H9 (cell line): ENCODE data around the gene C10orf143. TPM values are rescaled to one million over a fixed set of nuclear protein-coding genes. Genes with fewer than 3 reads are reported as not detected.

Source experiments
- DNase-seq: peaks from one replicate; pipeline ENCODE4 v3.0.0-alpha.2; 2017
- H2AFZ ChIP-seq: one replicate; pipeline ENCODE4 v1.6.1; 2013; ENCODE audit warnings: mild to moderate bottlenecking, low read length, control low read depth, moderate library complexity
- H2AK5ac ChIP-seq: 2 replicates; pipeline ENCODE4 v1.6.1; 2013; ENCODE audit warnings: low read length, control low read depth, mixed read lengths; ENCODE audit not compliant: insufficient read length
- H2BK120ac ChIP-seq: one replicate; pipeline ENCODE4 v1.6.1; 2013; ENCODE audit warnings: low read depth, mild to moderate bottlenecking, low read length, control low read depth, inconsistent platforms; ENCODE audit not compliant: poor library complexity, severe bottlenecking
- H2BK12ac ChIP-seq: 2 replicates; pipeline ENCODE4 v1.6.1; 2013; ENCODE audit warnings: low read length, control low read depth, mixed read lengths, low read depth; ENCODE audit not compliant: insufficient read length
- H2BK15ac ChIP-seq: 2 replicates; pipeline ENCODE4 v1.6.1; 2013; ENCODE audit warnings: low read depth, low read length, control low read depth
- H2BK20ac ChIP-seq: one replicate; pipeline ENCODE4 v1.6.1; 2013; ENCODE audit warnings: low read depth, mild to moderate bottlenecking, low read length, control low read depth, inconsistent platforms; ENCODE audit not compliant: poor library complexity, severe bottlenecking
- H2BK5ac ChIP-seq: 2 replicates; pipeline ENCODE4 v1.6.1; 2013; ENCODE audit warnings: low read length, control low read depth, mixed read lengths; ENCODE audit not compliant: insufficient read length
- H3K14ac ChIP-seq: 2 replicates; pipeline ENCODE4 v1.6.1; 2013; ENCODE audit warnings: low read length, control low read depth; ENCODE audit not compliant: insufficient read depth
- H3K18ac ChIP-seq: 2 replicates; pipeline ENCODE4 v1.6.1; 2013; ENCODE audit warnings: low read depth, mild to moderate bottlenecking, mixed read lengths, low read length, control low read depth; ENCODE audit not compliant: insufficient read length
- H3K23ac ChIP-seq: 2 replicates; pipeline ENCODE4 v1.6.1; 2013; ENCODE audit warnings: low read length, control low read depth, mixed read lengths, low read depth; ENCODE audit not compliant: insufficient read length
- H3K23me2 ChIP-seq: 2 replicates; pipeline ENCODE4 v1.6.1; 2013; ENCODE audit warnings: low read depth, mild to moderate bottlenecking, mixed read lengths, low read length, control low read depth; ENCODE audit not compliant: insufficient read length, poor library complexity, severe bottlenecking
- H3K27ac ChIP-seq: 2 replicates; pipeline ENCODE4 v1.5.1; 2013; ENCODE audit warnings: low read length, control low read depth, mixed read lengths, low read depth; ENCODE audit not compliant: insufficient read length
- H3K27me3 ChIP-seq: 2 replicates; pipeline ENCODE4 v1.6.1; 2013; ENCODE audit warnings: low read length, control low read depth, inconsistent platforms; ENCODE audit not compliant: insufficient read depth
- H3K4ac ChIP-seq: 2 replicates; pipeline ENCODE4 v1.6.1; 2013; ENCODE audit warnings: low read depth, mild to moderate bottlenecking, control low read depth, inconsistent platforms, low read length, moderate library complexity
- H3K4me1 ChIP-seq: 2 replicates; pipeline ENCODE4 v1.6.1; 2013; ENCODE audit warnings: low read length, control low read depth, inconsistent platforms; ENCODE audit not compliant: insufficient read depth
- H3K4me2 ChIP-seq: 2 replicates; pipeline ENCODE4 v1.6.1; 2013; ENCODE audit warnings: low read length, control low read depth, mixed read lengths; ENCODE audit not compliant: insufficient read length, insufficient read depth
- H3K56ac ChIP-seq: 2 replicates; pipeline ENCODE4 v1.6.1; 2013; ENCODE audit warnings: low read depth, mild to moderate bottlenecking, mixed read lengths, low read length, control low read depth; ENCODE audit not compliant: insufficient read length
- H3K79me1 ChIP-seq: 2 replicates; pipeline ENCODE4 v1.6.1; 2013; ENCODE audit warnings: low read depth, mild to moderate bottlenecking, moderate library complexity, low read length, control low read depth, inconsistent platforms; ENCODE audit not compliant: insufficient read depth, poor library complexity, severe bottlenecking
- H3K79me2 ChIP-seq: 2 replicates; pipeline ENCODE4 v1.6.1; 2013; ENCODE audit warnings: low read length, control low read depth, inconsistent platforms; ENCODE audit not compliant: insufficient read depth
- H3K9ac ChIP-seq: 2 replicates; pipeline ENCODE4 v1.6.1; 2013; ENCODE audit warnings: low read length, control low read depth, mixed read lengths; ENCODE audit not compliant: insufficient read length; ENCODE audit errors: extremely low read depth
- H3K9me3 ChIP-seq: one replicate; pipeline ENCODE4 v1.6.1; 2013; ENCODE audit warnings: low read depth, low read length, inconsistent platforms; ENCODE audit not compliant: control insufficient read depth
- H3T11ph ChIP-seq: one replicate; pipeline ENCODE4 v1.6.1; 2013; ENCODE audit warnings: mild to moderate bottlenecking, low read length, control low read depth, inconsistent platforms
- H4K20me1 ChIP-seq: one replicate; pipeline ENCODE4 v1.6.1; 2013; ENCODE audit not compliant: control insufficient read depth, insufficient read length, insufficient read depth
- H4K5ac ChIP-seq: 2 replicates; pipeline ENCODE4 v1.6.1; 2013; ENCODE audit warnings: low read depth, mild to moderate bottlenecking, mixed read lengths, low read length, control low read depth; ENCODE audit not compliant: insufficient read length
- H4K8ac ChIP-seq: replicated peaks from 2 replicates; pipeline ENCODE4 v1.6.1; 2013; ENCODE audit warnings: low read length, control low read depth, mixed read lengths, low read depth; ENCODE audit not compliant: insufficient read length
- H4K91ac ChIP-seq: 2 replicates; pipeline ENCODE4 v1.6.1; 2013; ENCODE audit warnings: low read depth, mild to moderate bottlenecking, moderate library complexity, mixed read lengths, low read length, control low read depth; ENCODE audit not compliant: insufficient read length
- H3K27ac Mint-ChIP-seq, 3 experiments: 2 replicates in 2 of 3; 3 replicates in 1 of 3; pipeline ENCODE4 v1.8.0; 2020 to 2021; ENCODE audit warnings: mixed read lengths in 3 of 3, mild to moderate bottlenecking in 1 of 3, moderate library complexity in 1 of 3
- H3K27me3 Mint-ChIP-seq: 2 replicates; pipeline ENCODE4 v1.8.0; 2021; ENCODE audit warnings: low read depth, mild to moderate bottlenecking, moderate library complexity, mixed read lengths
- H3K36me3 Mint-ChIP-seq, 3 experiments: 2 replicates in 2 of 3; 3 replicates in 1 of 3; pipeline ENCODE4 v1.8.0; 2020 to 2021; ENCODE audit warnings: low read depth in 3 of 3, mixed read lengths in 3 of 3; ENCODE audit not compliant: insufficient read depth in 1 of 3
- H3K4me1 Mint-ChIP-seq, 2 experiments: 2 replicates each; pipeline ENCODE4 v1.8.0; 2020; ENCODE audit warnings: mixed read lengths in 2 of 2
- H3K4me3 Mint-ChIP-seq, 2 experiments: 2 replicates in 1 of 2; 3 replicates in 1 of 2; pipeline ENCODE4 v1.8.0; 2020 to 2021; ENCODE audit warnings: mild to moderate bottlenecking in 2 of 2, mixed read lengths in 2 of 2, moderate library complexity in 1 of 2
- H3K9me3 Mint-ChIP-seq, 2 experiments: 2 replicates in 1 of 2; 3 replicates in 1 of 2; pipeline ENCODE4 v1.8.0; 2020; ENCODE audit warnings: mild to moderate bottlenecking in 2 of 2, mixed read lengths in 2 of 2, moderate library complexity in 1 of 2
- WGBS: extraction: QIAGEN DNeasy Blood & Tissue Kit; methylation state at CpG from one replicate; pipeline ENCODE4 v1.1.7; 2013; ENCODE audit warnings: missing lambda C conversion rate, low lambda C conversion rate, mixed read lengths; ENCODE audit not compliant: insufficient read length; ENCODE audit errors: extremely low coverage; 5-methylcytosine and 5-hydroxymethylcytosine counted together
- total RNA-seq: library from RNA; stranded (reverse); gene quantifications from 2 replicates; pipeline ENCODE4 v1.2.1, GENCODE V29; 2021
- TF ChIP-seq, protein P1 (sequence below): fragments of 200-600 bp; sonication (generic); conservative IDR thresholded peaks from 3 replicates; pipeline ENCODE4 v1.8.0; 2021; ENCODE audit warnings: antibody characterized with exemption, mild to moderate bottlenecking

C10orf143 gene
- total RNA-seq, 1 experiment from 2014 or later: 0.94 TPM

DNA sequence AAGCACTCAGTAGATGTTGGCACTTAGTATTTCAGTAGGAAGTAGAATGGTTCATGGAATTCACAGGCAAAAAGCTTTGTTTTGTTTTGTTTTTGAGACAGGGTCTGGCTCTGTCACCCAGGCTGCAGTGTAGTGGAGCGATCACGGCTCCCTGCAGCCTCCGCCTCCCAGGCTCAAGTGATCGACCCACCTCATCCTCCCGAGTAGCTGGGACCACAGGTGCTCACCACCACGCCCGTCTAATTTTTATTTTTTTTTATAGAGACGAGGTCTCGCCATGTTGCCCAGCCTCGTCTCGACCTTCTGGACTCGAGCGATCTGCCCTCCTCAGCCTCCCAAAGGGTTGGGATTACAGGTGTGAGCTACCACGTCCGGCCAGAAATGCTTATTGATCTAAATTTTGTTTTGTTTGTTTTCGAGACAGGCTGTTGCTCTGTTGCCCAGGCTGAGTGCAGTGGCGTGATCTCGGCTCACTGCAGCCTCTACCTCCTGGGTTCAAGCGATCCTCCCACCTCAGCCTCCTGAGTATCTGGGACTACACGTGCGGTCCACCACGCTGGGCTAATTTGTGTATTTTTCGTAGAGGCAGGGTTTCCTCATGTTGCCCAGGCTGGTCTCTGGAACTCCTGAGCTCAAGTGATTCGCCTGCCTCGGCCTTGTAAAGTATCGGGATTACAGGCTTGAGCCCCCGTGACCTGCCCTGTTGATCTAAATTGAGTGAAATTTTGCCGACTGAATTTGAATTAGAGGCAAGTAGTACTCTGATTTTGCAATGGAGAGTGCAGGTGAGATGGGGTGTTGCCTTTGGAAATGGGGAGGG lies 27.2 kb upstream of the C10orf143 start:
- Mint-ChIP-seq H3K4me1 (peaks cover 22 to 26% of the 10 kb centered on the region in 2 experiments), H3K27ac (peak overlapping the region in 2 of 3 experiments; percentile 32 to 76; a peak in 4 of 7 replicates), H3K27me3 (peaks cover 5% of the 10 kb centered on the region), H3K4me3 (peak overlapping the region; percentile 91 to 93), H3K36me3 (peaks cover 8 to 29% (median 15%) of the 10 kb centered on the region in 3 experiments), H3K9me3 (no peaks in the 10 kb centered on the region)
- no peaks in the 10 kb centered on the region for H3K9me3 ChIP-seq
- H2BK120ac ChIP-seq: no peak overlapping the region
- TF ChIP-seq, protein P1, sequence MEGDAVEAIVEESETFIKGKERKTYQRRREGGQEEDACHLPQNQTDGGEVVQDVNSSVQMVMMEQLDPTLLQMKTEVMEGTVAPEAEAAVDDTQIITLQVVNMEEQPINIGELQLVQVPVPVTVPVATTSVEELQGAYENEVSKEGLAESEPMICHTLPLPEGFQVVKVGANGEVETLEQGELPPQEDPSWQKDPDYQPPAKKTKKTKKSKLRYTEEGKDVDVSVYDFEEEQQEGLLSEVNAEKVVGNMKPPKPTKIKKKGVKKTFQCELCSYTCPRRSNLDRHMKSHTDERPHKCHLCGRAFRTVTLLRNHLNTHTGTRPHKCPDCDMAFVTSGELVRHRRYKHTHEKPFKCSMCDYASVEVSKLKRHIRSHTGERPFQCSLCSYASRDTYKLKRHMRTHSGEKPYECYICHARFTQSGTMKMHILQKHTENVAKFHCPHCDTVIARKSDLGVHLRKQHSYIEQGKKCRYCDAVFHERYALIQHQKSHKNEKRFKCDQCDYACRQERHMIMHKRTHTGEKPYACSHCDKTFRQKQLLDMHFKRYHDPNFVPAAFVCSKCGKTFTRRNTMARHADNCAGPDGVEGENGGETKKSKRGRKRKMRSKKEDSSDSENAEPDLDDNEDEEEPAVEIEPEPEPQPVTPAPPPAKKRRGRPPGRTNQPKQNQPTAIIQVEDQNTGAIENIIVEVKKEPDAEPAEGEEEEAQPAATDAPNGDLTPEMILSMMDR: no peak
- H4K91ac ChIP-seq: no peak overlapping the region
- no peak overlapping the region for H2BK12ac ChIP-seq
- H3K79me1 ChIP-seq: peaks cover 10% of the 10 kb centered on the region
- H2AFZ ChIP-seq: no peak overlapping the region
- no peaks in the 10 kb centered on the region for H3K27me3 ChIP-seq
- H2BK5ac ChIP-seq: no peak overlapping the region
- H3K4ac ChIP-seq: no peak overlapping the region
- H2BK20ac ChIP-seq: no peak overlapping the region
- H3K27ac ChIP-seq: no peak overlapping the region
- H3K56ac ChIP-seq: no peak overlapping the region
- H3K79me2 ChIP-seq: peaks cover 39% of the 10 kb centered on the region; the same call in 1 of the 2 replicates
- peaks cover 10% of the 10 kb centered on the region for H3K23me2 ChIP-seq
- H3K4me1 ChIP-seq: peaks cover 7% of the 10 kb centered on the region; the same call in 1 of the 2 replicates
- H3K4me2 ChIP-seq: peak overlapping the region; percentile 97
- no peak overlapping the region for H3T11ph ChIP-seq
- no CpG with 5 or more reads among the region's 28 CpGs for WGBS
- no peak overlapping the region for H3K14ac ChIP-seq
- H3K18ac ChIP-seq: no peak overlapping the region
- no peak overlapping the region for H2BK15ac ChIP-seq
- no peak overlapping the region for H4K8ac ChIP-seq
- DNase-seq: no peak
- H3K23ac ChIP-seq: no peak overlapping the region
- no peak overlapping the region for H2AK5ac ChIP-seq
- H3K9ac ChIP-seq: peak overlapping the region; percentile 91
- no peaks in the 10 kb centered on the region for H4K20me1 ChIP-seq
- H4K5ac ChIP-seq: no peak overlapping the region
